ENCODE data around the gene ARHGDIG.

Gene ARHGDIG

DNA sequence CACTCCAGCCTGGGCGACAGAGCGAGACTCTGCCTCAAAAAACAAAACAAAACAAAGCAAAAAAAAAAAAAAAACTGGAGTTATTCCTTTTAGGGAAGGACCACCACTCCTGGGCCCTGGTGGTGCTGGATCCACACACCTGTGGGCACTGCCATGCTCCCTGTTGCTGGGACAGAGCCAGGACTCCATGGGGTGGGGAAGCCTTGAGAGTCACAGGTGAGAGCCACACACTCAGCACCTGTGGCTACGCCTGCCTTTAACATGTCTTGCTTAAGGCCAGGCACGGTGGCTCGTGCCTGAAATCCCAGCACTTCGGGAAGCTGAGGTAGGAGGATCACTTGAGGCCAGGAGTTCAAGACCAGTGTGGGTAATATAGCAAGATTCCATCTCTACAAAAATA is 20.8 kb downstream of the ARHGDIG start:
- DNase-seq (ENCODE audit: low read depth) = no peak

DNA sequence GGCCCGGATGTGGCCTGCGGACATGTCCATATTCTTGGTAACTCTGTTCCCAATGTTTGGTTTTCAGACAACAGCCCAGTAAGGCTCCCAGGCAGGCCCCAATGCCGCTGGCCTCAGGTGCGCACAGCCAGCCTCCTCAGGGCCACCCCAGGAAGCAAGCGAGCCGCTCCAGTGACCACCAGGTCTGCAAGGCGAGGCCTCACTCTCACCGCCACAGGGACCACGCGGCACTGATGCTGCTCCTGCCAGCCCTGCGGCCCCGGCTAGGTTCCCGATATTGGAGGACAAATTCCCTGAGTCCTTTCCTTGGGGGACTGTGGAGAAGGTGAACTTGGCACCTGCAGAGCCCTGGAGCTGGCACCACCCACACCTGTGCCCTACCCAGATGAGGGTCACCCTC is 21.6 kb downstream of the ARHGDIG start:
- DNase-seq (ENCODE audit: low read depth) = no peak

DNA sequence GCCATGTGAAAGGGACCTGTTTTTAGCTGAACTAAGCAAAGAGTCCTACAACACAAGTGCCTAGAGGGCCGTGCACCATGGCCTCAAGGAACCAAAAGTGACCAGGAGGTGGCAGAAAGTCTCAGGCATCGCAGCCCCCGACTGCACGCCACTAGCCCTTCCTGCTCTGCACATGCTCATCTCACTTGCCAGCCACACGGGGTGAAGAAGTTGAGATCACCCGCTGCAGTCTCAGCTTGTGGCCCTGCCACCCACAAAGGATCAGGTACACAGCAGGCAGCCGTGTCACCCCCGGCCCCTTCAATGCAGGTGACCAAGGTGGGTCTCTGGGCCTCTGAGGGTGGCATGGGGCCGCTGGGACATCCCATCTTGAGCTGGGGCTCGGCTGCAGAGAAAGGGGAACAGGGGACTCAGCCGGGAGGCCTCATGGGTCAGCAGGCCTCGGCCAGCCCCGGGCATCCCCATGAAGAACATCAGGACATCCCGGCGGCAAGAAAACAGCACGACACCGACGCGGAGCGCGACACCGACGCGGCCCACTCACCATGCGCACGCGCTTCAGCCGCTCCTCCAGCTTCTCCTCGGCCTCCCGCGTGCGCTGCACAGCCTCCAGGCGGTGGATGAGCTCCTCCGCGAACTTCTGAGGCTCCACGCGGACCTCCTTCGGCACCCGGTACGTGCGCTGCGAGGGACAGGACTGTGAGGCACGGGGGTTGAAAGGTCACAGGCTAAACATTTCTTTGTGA is 23.5 kb downstream of the ARHGDIG start:
- no peak for DNase-seq (ENCODE audit: low read depth)

DNA sequence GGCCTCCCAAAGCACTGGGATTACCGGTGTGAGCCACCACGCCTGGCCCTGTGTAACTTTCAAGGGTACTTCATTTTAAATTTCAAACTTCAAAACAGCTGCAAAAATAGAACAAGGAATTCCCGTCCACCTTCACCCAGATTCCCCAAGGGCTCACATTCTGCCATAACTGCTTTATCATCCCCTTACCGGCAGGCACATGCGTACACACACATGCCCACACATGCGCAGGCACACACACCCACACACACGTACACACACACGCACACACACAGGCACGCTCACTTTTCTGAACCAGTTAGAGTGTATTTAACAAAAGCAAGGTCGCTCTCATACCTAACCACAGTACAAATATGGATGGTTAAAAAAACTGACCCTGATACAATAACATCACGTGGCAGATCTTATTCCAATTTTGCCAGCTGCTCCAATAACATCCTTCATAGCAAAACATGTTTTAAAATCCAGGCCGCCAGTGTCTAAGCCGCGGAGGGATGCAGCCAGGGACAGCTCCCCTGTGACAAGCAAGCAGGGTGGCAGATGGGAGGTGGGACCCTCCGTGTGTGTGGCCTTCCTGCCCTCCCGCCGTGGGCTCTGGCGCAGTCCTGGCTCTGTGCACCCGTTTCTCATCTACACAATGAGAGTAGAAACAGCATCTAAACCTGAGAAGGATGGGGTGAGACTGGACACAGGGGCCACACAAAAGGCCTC is 25.7 kb downstream of the ARHGDIG start:
- no peak for DNase-seq (ENCODE audit: low read depth)

DNA sequence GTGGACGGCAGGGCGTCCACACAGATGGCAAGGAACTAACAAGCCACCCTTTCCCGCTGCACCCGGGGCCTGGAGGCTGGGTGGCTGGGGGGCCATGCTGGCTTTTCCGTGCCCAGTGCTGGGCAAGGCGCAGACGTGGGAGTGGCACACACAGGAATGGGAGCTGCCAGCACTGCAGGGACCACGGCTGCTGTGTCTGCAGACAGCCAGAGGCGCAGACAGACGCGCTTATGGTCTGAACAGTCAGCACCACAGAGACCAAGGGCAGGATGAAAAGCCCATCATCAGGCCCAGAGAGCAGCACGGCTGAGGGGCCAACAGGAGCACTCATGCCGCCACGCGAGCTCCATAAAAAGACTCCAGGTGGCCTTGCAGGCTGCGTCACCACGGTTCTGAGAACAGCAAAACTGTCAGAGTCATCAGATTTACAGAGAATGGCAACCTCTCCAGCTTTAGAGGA is 26.6 kb downstream of the ARHGDIG start:
- no peak for DNase-seq (ENCODE audit: low read depth)

DNA sequence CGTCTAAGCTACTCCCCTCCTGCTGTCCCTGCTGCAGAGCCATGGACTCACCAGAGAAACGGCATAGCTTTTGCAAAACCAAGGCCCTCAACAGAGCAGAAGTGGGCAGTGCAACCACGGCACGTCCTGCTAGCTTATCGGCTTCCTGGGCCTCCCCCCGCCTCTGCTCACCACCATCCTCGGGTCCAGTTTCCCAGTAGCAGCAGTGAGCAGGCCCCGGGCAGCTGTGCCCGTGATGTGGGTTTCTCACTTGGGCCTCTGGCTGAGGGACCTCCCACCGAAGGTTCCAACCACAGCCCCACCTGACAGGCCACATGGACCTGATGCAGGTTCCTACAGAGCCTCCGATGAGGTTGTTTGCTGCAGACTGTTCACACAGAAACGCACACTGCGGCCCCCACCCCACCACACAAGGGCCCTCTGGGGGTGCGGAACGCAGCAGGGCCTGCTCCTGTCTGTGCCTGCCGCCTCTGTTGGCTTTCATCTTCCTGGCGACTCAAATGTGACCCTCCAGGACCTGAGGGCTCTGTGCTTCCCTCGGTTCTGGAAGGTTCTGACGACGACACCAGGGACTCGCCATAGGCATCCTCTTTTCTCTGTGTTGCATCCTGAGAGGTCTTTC is 27.4 kb downstream of the ARHGDIG start:
- DNase-seq (ENCODE audit: low read depth) = no peak

DNA sequence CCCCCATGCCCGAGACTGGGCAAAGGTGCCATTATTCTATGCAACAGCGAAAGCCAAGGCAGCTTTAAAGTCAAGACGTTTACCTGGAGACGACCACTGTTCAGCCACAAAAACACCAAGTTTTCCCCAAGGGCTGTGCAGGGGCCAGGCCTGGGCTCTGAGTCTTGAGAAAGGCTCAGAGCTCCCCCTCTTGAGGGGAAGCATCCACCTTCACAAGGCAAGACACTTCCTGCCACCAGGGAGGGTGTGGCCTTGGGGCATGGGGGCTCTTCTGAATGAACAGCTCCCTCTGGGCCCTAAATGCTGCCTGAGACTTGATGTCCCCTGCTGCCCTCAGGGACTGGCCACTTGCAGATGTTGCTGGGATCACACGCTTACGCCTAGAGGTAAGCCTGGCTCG is 29.1 kb downstream of the ARHGDIG start:
- no peak for DNase-seq (ENCODE audit: low read depth)

DNA sequence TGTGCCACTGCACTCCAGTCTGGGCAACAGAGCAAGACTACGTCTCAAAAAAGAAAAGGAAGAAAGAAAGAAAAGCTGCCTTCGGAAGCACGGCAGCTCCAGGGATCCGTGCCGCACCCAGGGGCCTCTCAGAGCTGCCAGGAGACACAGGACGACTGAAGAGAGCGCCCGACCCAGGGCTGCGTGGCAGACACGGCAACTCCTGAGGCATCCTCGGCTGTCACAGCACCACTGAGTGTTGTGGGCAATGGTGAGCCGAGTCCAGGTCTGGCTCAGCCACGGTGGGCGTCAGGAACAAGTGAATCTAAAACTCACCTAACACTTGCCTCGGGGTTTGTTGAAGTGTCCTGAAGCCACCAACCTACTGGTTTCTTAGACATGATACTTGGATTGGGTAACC is 31.3 kb downstream of the ARHGDIG start:
- no peak for DNase-seq (ENCODE audit: low read depth)

DNA sequence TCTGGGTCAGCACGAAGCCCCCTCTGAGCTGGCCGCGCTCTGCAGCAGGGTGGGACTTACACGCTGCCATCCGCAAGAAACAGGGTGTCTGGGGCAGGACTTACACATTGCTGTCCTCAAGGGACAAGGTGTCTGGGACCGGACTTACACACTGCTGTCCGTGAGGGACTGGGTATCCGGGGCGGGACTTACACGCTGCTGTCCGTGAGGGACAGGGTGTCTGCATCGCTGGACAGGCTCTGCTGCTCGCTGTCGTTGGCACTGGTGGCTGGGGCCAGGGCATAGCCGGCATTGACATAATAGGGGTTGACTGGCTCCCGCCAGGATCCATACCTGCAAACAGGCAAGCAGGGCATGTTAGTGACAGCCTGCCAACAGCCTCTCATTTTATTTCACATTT is 34.0 kb downstream of the ARHGDIG start:
- DNase-seq (ENCODE audit: low read depth) = no peak

DNA sequence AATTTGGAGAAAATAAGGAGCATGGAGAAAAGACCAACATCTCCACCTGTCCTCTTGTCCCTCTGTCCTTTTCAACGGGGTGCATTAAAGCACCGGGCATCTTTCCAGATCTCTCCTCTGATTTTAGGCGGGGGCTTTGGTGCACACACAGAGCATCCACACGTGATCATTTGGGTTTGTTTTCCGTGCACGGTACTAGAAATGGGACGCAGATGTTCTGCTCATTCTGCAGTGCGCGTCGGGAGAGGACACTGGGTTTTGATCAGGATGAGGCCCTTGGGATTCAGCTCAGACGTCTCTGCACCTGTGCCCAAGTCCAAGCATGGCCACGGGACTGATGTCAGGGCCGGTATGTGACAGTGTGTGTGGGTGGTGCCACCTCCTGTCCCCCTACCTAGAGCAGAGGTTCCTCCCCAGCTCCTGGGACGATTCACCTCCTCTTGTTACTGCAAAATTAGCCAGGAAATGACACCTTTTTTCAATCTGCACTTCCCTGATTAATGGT is 34.5 kb downstream of the ARHGDIG start:
- DNase-seq (ENCODE audit: low read depth) = no peak

DNA sequence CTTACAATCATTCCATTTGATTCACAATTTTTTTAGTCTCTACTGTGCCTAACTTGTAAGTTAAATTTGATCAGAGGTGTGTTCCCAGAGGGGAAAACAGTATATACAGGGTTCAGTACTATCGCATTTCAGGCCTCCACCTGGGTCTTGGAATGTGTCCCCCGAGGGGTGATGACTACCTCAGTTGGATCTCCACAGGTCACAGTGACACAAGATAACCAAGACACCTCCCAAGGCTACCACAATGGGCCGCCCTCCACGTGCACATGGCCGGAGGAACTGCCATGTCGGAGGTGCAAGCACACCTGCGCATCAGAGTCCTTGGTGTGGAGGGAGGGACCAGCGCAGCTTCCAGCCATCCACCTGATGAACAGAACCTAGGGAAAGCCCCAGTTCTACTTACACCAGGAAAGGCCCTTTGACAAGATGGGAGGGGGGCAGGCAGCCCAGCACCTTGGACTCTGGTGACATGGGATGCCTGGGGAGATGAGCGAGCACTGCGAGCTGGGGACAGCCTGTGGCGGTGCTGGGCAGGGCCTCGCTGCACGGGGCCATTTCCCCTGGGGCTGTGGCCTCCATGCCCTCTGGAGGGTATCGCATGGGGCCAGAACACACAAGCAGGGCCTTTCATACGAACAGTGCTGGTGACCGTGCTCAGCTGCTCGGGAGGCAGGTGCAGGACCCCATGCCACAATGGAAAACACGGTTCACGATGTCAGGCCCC is 36.5 kb downstream of the ARHGDIG start:
- DNase-seq (ENCODE audit: low read depth) = no peak

DNA sequence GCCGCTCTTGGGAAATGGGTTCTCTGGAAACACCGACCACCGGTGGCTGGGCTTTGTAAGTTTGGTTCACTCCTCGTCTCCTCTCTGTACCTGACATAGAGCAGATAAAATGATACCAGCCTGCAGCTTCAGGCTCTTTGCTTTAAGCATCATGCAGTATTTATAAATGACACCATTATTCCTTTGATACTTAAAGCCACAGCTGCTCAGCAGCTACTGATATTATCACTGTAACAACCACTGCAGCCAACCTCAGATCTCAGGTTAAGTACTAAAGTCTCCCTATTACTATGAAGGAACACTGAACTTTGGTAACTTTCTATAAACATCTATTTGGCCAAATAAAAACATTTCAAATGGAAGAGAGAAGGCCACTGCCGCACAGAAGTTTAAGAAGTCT is 37.2 kb downstream of the ARHGDIG start:
- DNase-seq (ENCODE audit: low read depth) = no peak

DNA sequence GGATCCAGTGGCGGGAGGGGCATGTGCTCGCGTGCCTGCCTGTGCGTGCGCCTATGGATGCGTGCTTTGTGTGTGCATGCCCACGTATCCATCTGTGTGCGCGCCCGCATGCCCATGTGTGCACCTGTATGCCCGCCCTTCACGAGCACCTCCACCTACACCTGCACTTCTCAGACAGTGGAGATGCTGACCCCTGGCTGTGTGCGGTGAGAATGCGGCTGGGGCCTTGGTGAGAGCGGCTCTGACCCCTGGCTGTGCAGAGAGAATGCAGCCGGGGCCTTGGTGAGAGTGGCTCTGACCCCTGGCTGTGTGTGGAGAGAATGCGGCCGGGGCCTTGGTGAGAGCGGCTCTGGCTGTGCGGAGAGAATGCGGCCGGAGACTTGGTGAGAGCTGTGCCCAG is 38.2 kb downstream of the ARHGDIG start:
- DNase-seq (ENCODE audit: low read depth) = no peak

DNA sequence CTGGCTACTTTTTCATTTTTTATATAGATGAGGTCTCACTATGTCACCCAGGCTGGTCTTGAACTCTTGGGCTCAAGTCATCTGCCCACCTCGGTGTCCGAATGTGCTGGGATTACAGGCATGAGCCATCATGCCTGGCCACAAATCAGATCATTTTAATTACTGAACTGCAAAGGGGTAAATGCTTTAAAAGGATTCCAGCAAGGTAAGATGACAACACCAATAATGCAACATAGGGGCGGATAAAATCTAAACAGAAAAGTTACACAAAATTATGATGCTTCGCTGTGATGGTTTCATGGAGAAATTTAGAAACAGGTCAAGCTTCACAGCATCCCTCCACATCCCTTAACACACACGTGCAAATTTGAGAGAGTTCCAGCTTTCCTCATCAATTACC is 39.8 kb downstream of the ARHGDIG start:
- no peak for DNase-seq (ENCODE audit: low read depth)

DNA sequence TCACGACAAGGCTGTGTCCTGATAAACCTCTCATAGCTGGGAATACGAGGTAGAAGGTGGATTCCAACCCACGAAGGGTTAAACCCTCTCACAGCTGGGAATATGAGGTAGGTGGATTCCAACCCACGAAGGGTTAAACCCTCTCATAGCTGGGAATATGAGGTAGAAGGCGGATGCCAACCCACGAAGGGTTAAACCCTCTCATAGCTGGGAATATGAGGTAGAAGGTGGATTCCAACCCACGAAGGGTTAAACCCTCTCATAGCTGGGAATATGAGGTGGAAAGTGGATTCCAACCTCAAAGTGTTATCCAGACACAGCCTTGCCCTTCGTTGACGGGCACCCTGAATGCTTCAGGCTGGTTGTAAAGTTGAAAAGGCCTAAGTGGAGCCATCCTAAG is 41.1 kb downstream of the ARHGDIG start:
- no peak for DNase-seq (ENCODE audit: low read depth)

DNA sequence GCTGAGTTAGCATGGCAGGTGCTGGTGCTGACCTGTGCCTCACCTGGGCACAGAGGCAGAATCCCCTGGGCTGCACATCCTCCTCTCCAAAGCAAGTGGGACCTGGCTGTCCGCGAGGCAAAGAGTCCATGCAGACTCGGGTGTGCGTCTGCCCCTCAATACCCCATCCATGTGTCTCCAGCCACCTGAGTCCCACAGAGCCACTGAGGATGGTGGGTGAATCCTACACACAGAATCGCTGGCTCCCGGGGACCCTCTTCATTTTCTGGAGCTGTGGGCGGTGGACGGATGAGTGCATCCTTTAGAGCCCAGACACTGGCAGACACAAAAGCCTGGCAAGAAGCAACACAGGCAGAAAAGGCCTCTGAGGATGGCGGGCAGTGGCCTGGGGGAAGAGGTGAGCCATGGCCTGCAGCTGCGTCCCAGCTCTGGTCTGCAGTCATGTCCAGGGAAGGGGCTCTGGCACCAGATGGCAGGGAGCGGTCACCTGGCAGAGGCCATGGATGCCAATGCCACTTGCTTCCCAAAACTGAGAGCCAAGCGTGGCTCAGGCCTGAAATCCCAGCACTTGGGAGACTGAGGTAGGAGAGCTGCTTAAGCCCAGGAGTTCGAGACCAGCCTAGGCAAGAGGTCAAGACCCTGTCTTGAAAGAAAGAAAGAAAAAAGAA is 42.2 kb downstream of the ARHGDIG start:
- no peak for DNase-seq (ENCODE audit: low read depth)

DNA sequence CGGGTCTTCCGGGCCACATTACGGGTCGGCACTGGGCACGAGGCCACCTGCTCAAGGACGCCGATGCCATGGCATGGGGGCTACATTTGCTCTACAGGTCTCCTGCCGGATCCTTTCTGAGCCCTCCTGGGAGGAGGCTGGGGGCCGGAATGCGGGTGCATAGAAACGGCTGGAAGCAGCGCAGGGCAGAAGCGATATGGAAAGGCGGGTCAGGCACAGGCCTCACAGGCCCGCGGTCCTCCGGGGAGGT is 43.7 kb downstream of the ARHGDIG start:
- DNase-seq (ENCODE audit: low read depth) = no peak

DNA sequence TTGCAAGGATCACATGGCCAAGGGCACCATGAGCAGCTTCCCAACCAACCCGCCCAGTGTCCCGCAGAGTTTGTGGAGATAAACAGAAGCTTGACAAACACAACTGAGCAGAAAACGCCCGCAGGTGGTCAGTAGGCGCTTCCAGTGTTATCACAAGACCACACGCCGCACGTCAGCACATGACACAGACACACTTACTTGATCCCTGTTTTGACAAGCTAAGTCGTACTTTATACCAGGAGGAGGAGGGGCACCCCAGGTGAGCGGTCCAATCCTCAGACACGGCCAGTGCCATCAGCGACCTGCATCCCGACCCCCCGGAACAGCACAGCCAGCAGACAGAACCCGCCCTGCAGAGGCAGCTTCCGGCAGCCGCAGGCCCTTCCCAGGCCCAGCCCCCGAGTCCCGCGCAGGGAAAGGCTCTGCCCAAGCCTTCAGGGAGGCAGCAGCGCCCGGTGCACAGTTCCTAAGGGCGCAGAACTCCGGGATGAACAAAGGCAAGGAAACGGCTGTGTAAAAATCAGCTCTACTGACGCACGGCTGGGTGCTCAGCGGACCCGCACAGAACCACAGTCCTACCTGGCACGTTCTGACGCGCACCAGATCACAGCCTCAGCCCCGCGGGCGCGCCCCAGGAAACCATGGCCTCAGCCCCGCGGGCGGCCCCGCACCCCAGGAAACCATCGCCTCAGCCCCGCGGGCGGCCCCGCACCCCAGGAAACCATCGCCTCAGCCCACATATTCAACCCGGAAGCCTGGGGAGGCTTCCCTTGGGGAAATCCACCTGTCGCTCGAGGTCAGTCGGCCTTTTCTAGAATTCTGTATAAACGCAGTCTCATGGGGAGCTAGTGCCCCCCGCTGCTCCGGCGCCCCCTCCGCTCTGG is 44.3 kb downstream of the ARHGDIG start:
- DNase-seq (ENCODE audit: low read depth) = no peak

DNA sequence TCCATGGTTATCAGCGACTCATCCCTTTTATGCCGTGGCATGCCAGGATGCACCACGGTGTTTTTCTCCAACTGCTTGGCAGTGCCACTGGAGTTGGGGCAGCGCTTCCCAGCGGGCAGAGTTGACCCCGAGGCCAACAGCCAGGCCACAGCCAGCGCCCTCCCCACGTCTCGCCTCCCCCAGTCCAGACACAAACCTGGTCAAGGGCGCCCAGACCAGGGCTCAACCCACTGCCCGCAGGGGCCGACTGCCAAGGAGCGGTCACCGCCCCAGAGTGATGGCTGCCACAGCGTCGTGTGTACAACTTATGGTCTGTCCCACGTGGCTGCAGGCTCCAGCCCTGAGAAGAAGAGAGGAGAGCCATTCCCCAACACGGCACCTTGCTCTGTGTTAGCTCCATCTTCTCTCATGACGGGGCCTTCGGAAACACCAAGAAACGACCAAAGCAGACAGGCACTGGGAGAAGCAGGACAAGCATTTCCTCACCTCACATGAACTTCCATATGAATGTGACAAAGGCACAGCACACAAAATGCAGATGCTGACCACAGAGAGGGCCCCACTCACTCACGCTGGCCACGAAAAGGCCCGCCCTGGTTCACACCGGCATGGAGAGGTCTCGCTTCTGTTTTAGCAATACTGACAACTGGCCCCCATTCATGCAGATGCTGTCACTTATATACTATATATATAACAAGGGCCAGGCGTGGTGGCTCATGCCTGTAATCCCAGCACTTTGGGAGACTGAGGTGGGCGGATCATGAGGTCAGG is 45.2 kb downstream of the ARHGDIG start:
- no peak for DNase-seq (ENCODE audit: low read depth)

DNA sequence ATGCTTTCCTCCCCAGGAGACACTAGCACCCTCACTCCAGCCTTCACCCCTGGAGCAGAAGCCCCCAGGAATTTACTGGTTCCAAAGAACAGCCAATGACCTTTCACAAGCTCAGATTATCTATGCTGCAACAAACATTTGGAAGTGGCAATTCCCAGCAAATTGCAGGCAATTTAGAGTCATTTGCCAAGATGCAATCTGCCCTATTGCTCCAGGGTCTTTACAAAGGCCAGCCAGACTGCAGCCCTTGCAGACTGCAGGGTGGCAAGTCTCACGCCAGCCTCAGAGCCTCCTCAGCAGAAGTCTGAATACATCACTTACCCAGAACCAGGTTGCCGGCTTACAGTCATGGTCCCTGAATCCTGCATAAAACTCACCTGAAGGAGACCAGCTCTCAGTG is 50.4 kb downstream of the ARHGDIG start:
- DNase-seq (ENCODE audit: low read depth) = no peak
